GM12878 (cell line): ENCODE measurements around the gene HLA-DMA. TPM values are rescaled to one million over a fixed set of nuclear protein-coding genes. Genes with fewer than 3 reads are reported as not detected.

ENCODE experiments used
- ATAC-seq: fragments of 200-7000 bp; cut with Tn5 transposase; 3 replicates; pipeline ENCODE4 v1.9.1; 2020; ENCODE audit warnings: mild to moderate bottlenecking, moderate library complexity
- BruUV-seq: library from RNA; stranded (reverse); fragments of 400-500 nt; replicated peaks from 2 replicates; lab custom pipeline; 2021; lab: Mats Ljungman, UMichigan
- CTCF ChIA-PET: fragments of 300-600 bp; sonication (Branson Sonifier 250); formaldehyde crosslinking; extraction: SDS; loops from one replicate; lab custom pipeline; 2021; ENCODE audit warnings: inconsistent platforms; lab: Yijun Ruan, JAX
- POLR2A ChIA-PET: fragments of 350-600 bp; formaldehyde crosslinking; extraction: SDS; loops from one replicate; lab custom pipeline; 2021; ENCODE audit warnings: inconsistent platforms; lab: Charles Lee
- RAD21 ChIA-PET: fragments of 300-600 bp; sonication (Branson Sonifier 250); formaldehyde crosslinking; loops from one replicate; lab custom pipeline; 2023; ENCODE audit warnings: antibody characterized with exemption; ENCODE audit not compliant: unreplicated experiment; lab: Charles Lee
- SMC1A ChIA-PET: fragments of 300-600 bp; sonication (Branson Sonifier 250); formaldehyde crosslinking; loops from one replicate; lab custom pipeline; 2023; ENCODE audit not compliant: unreplicated experiment, uncharacterized antibody; lab: Charles Lee
- DNase-seq: peaks from one replicate; pipeline ENCODE4 v3.0.0-alpha.2; 2011; ENCODE audit warnings: low read depth, low spot score
- FAIRE-seq: peaks from 3 replicates; lab custom pipeline; 2011; peaks lifted over from hg19 to GRCh38; lab: Jason Lieb, UNC
- H2AFZ ChIP-seq: 2 replicates; pipeline ENCODE4 v1.6.0; 2011; ENCODE audit warnings: low read depth, low read length, control low read depth; ENCODE audit not compliant: control insufficient read depth
- H3K27ac ChIP-seq: 2 replicates; pipeline ENCODE4 v1.5.1; 2011; ENCODE audit warnings: control low read depth; ENCODE audit not compliant: control insufficient read depth, insufficient read depth
- H3K27me3 ChIP-seq, 2 experiments: replicated peaks in 1 of 2; 2 replicates each; pipeline versions ENCODE4 v1.6.0 to v1.6.1; 2011; ENCODE audit warnings: low read length in 1 of 2; ENCODE audit not compliant: control insufficient read depth in 2 of 2, insufficient read depth in 2 of 2
- H3K36me3 ChIP-seq, 2 experiments: 2 replicates each; pipeline ENCODE4 v1.5.1; 2011; ENCODE audit warnings: low read length in 1 of 2; ENCODE audit not compliant: control insufficient read depth in 2 of 2, insufficient read depth in 2 of 2
- H3K4me1 ChIP-seq: 2 replicates; pipeline ENCODE4 v1.6.1; 2011; ENCODE audit warnings: mild to moderate bottlenecking, low read length, moderate library complexity, mixed read lengths; ENCODE audit not compliant: control insufficient read depth, insufficient read depth
- H3K4me2 ChIP-seq: 2 replicates; pipeline ENCODE4 v1.6.0; 2011; ENCODE audit warnings: control low read depth; ENCODE audit not compliant: control insufficient read depth, insufficient read depth
- H3K4me3 ChIP-seq: fragments of 200-600 bp; sonication (generic); 2 replicates; pipeline ENCODE4 v1.5.1; 2016
- H3K79me2 ChIP-seq: 2 replicates; pipeline ENCODE4 v1.6.0; 2011; ENCODE audit warnings: low read length; ENCODE audit not compliant: control insufficient read depth, insufficient read depth
- H3K9ac ChIP-seq: 2 replicates; pipeline ENCODE4 v1.8.0; 2011; ENCODE audit warnings: low read length, control low read depth, mixed read lengths; ENCODE audit not compliant: control insufficient read depth, insufficient read depth
- H3K9me3 ChIP-seq: replicated peaks from 3 replicates; pipeline ENCODE4 v1.5.1; 2011; ENCODE audit warnings: mild to moderate bottlenecking, low read length; ENCODE audit not compliant: control insufficient read depth, insufficient read depth
- H4K20me1 ChIP-seq: 2 replicates; pipeline ENCODE4 v1.6.0; 2011; ENCODE audit not compliant: control insufficient read depth, insufficient read depth
- FOXM1 ChIP-seq: IDR thresholded peaks from 2 replicates; pipeline ENCODE4 v1.6.1; 2012; ENCODE audit warnings: low read depth, mild to moderate bottlenecking, inconsistent platforms, low read length, moderate library complexity
- GATAD2B ChIP-seq: fragments of 450-650 bp; conservative IDR thresholded peaks from 2 replicates; pipeline ENCODE4 v1.6.1; 2017; ENCODE audit warnings: low read depth, mild to moderate bottlenecking, moderate library complexity
- HDGF ChIP-seq: fragments of 450-650 bp; IDR thresholded peaks from 2 replicates; pipeline ENCODE4 v1.6.1; 2016; ENCODE audit warnings: antibody characterized with exemption
- LARP7 ChIP-seq: fragments of 450-650 bp; IDR thresholded peaks from 2 replicates; pipeline ENCODE4 v1.6.1; 2017; ENCODE audit warnings: mild to moderate bottlenecking
- NFYA ChIP-seq: IDR thresholded peaks from 2 replicates; pipeline ENCODE4 v1.6.1; 2011; ENCODE audit warnings: low read depth, mild to moderate bottlenecking, low read length, improper control_type of control experiment, borderline replicate concordance
- PAX5 ChIP-seq: IDR thresholded peaks from 2 replicates; pipeline ENCODE4 v1.6.1; 2011; ENCODE audit warnings: low read depth, low read length, borderline replicate concordance
- PBX3 ChIP-seq: IDR thresholded peaks from 2 replicates; pipeline ENCODE4 v1.6.1; 2011; ENCODE audit warnings: mild to moderate bottlenecking, low read depth, low read length, moderate library complexity; ENCODE audit not compliant: insufficient replicate concordance
- POLR2AphosphoS5 ChIP-seq: IDR thresholded peaks from 2 replicates; pipeline ENCODE4 v1.6.1; 2011; ENCODE audit warnings: mild to moderate bottlenecking, low read length, inconsistent platforms
- RBBP5 ChIP-seq: fragments of 200-600 bp; sonication (generic); conservative IDR thresholded peaks from 2 replicates; pipeline ENCODE4 v1.6.1; 2016
- SMAD1 ChIP-seq: fragments of 450-650 bp; IDR thresholded peaks from 2 replicates; pipeline ENCODE4 v1.6.1; 2018; ENCODE audit warnings: mild to moderate bottlenecking, low read depth; ENCODE audit not compliant: partially characterized antibody
- SMAD5 ChIP-seq: IDR thresholded peaks from 2 replicates; pipeline ENCODE4 v1.6.1; 2016; ENCODE audit warnings: antibody characterized with exemption, low read depth
- USF1 ChIP-seq: IDR thresholded peaks from 2 replicates; pipeline ENCODE4 v1.6.1; 2011; ENCODE audit warnings: borderline replicate concordance, low read depth, mild to moderate bottlenecking, moderate library complexity, mixed read lengths, low read length; ENCODE audit not compliant: insufficient read depth; ENCODE audit errors: extremely low read length
- ZBED1 ChIP-seq: IDR thresholded peaks from 2 replicates; pipeline ENCODE4 v1.6.1; 2016; ENCODE audit warnings: borderline replicate concordance
- WGBS: methylation state at CpG from one replicate; pipeline ENCODE4 v1.1.6; 2016; ENCODE audit warnings: low lambda C conversion rate; ENCODE audit not compliant: insufficient replicate concordance, insufficient coverage; ENCODE audit errors: missing lambda C conversion rate; 5-methylcytosine and 5-hydroxymethylcytosine counted together
- in situ Hi-C: fragments of 300-500 bp; cut with MboI; formaldehyde crosslinking; loops from 9 replicates; pipeline ENCODE4 v1.14.3; 2018; ENCODE audit warnings: mixed read lengths
- intact Hi-C: fragments of 100-400 bp; cut with micrococcal nuclease; formaldehyde crosslinking; loops from one replicate; pipeline ENCODE4 v1.14.2; 2022; ENCODE audit not compliant: unreplicated experiment
- polyA plus RNA-seq, 11 experiments: library from polyadenylated mRNA; depleted of rRNA in 4 of 11; unstranded in 6 of 11; stranded (reverse) in 5 of 11; fragments of >200 nt; fragmentation: Nextera tagmentation in 4 of 11; fragmentation: Illumina TruSeq in 1 of 11; extraction: Ambion mirVana in 4 of 11; extraction: Trizol in 1 of 11; gene quantifications; 1 replicate in 1 of 11; 2 replicates in 10 of 11; pipeline versions ENCODE4 v1.2.1 to v1.2.3, GENCODE V29; 2011 to 2016; ENCODE audit warnings: inconsistent platforms in 2 of 11, missing spikeins in 2 of 11, low read depth in 1 of 11
- total RNA-seq, 4 experiments: library from RNA; depleted of rRNA in 3 of 4; stranded (reverse); fragments of >200 nt in 3 of 4; fragmentation: Illumina TruSeq in 1 of 4; extraction: Trizol in 1 of 4; gene quantifications; 2 replicates each; pipeline versions ENCODE4 v1.2.1 to v1.2.3, GENCODE V29; 2013 to 2021
- TF ChIP-seq, protein P1 (sequence below): fragments of 150-350 bp; IDR thresholded peaks from 2 replicates; pipeline ENCODE4 v1.6.1; 2014; ENCODE audit warnings: mild to moderate bottlenecking, low read depth, low read length
- TF ChIP-seq, protein P2 (sequence below): fragments of 450-650 bp; formaldehyde crosslinking; IDR thresholded peaks from 2 replicates; pipeline ENCODE4 v1.4.0; 2022; ENCODE audit warnings: mild to moderate bottlenecking, moderate library complexity

HLA-DMA gene
- total and polyA plus RNA-seq, 10 of the 15 experiments (the other 5 are each of a cell fraction or from before 2014, with no cell fraction given) = 177 to 552 (median 309) TPM

DNA sequence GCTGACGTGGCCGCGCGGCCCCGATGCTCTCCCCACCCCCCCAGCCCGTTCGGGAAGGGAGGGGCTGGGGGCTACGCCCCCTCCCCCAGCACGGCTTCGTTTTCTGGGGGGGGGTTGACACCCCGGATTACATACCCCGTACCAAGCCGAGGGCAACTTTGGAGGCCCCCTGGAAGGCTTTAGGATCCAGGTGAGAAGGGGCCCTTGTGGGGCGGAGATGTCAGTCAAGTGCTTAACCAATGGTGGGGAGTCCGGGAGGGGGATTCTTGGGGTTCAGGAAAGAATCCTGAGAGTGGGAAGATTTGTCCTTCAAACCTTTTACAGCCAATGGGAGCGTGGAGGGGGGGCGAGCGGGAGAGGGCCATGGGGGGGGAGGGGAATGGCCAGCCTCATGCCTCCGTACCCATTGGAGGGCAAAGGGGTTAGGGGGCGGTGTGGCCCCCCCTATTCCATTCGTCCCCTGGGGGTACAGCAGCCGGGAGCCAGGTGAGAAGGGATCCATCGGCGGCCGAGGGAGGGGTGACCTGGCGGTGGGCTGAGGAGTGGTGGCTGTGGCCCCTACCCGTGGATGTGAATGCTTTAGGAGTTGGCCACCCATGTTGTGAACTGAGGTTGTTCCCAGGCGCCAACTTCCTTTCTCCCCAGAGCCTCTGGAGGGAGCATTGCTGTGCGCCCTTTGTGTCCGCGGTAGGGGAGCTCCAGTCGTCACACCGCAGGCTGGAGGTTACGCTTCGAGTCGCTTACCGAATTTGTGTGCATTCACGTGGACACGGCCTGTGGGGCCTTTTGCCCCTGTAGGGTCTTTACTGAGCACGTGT, 16.2 kb upstream of the HLA-DMA start:
- Histone ChIP-seq H3K9ac (peak overlapping the region; percentile 100), H3K9me3 (no peaks in the 10 kb centered on the region), H3K4me1 (peaks cover 8% of the 10 kb centered on the region), H3K36me3 (peaks cover 9 to 13% of the 10 kb centered on the region in 2 experiments), H4K20me1 (peaks cover 15% of the 10 kb centered on the region), H3K4me3 (peak overlapping the region; percentile 90), H3K4me2 (peak overlapping the region; percentile 68), H3K27ac (peak overlapping the region; percentile 100), H2AFZ (no peak overlapping the region; the same call in 1 of the 2 replicates), H3K79me2 (peaks cover 78% of the 10 kb centered on the region), H3K27me3 (no peaks in the 10 kb centered on the region)
- DNase-seq = no peak
- ChIA-PET SMC1A (interaction anchor here (2.2 to 17.2 kb wide), 6 partner anchors 14 to 83 kb away, joined by 8 to 347 read pairs (median 62); partner anchors contain the start of genes HLA-DMA and HLA-DMB), CTCF (interaction anchor here (0.9 to 13.8 kb wide), 7 partner anchors 14 to 131 kb away, joined by 3 to 243 read pairs (median 15); partner anchors contain the start of genes HLA-DMA, HLA-DMB and TAP2), POLR2A (interaction anchor here (0.8 to 16.6 kb wide), 19 partner anchors 8 to 347 kb away, joined by 3 to 486 read pairs (median 5); partner anchors contain the start of genes HLA-DMA, HLA-DMB, HLA-DPB1 and PSMB8), RAD21 (interaction anchor here (0.9 to 12.2 kb wide), 12 partner anchors 13 to 131 kb away, joined by 3 to 224 read pairs (median 12); partner anchors contain the start of genes HLA-DMA, HLA-DMB, PSMB8 and TAP2)
- no peak for FAIRE-seq
- WGBS = 2% methylated on average over 30 of the region's 40 CpGs
- ATAC-seq = peak; percentile 10
- BruUV-seq = no TSS peak
- in situ Hi-C loops = loop anchor here (25.0 kb wide), 2 partner anchors 1407 to 1693 kb away; partner anchors contain the start of gene LTA
- intact Hi-C loops = no loop called here
- TF ChIP-seq SMAD1 (peak; percentile 73), PBX3 (peak; percentile 66), POLR2AphosphoS5 (peak; percentile 91), NFYA (no peak), HDGF (peak; percentile 73), RBBP5 (no peak), SMAD5 (peak; percentile 62), LARP7 (peak; percentile 42), FOXM1 (no peak), USF1 (no peak), ZBED1 (no peak), GATAD2B (peak; percentile 58), PAX5 (peak; percentile 37; the same call in 1 of the 2 replicates)
- TF ChIP-seq, protein P1, sequence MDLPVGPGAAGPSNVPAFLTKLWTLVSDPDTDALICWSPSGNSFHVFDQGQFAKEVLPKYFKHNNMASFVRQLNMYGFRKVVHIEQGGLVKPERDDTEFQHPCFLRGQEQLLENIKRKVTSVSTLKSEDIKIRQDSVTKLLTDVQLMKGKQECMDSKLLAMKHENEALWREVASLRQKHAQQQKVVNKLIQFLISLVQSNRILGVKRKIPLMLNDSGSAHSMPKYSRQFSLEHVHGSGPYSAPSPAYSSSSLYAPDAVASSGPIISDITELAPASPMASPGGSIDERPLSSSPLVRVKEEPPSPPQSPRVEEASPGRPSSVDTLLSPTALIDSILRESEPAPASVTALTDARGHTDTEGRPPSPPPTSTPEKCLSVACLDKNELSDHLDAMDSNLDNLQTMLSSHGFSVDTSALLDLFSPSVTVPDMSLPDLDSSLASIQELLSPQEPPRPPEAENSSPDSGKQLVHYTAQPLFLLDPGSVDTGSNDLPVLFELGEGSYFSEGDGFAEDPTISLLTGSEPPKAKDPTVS = no peak
- TF ChIP-seq, protein P2, sequence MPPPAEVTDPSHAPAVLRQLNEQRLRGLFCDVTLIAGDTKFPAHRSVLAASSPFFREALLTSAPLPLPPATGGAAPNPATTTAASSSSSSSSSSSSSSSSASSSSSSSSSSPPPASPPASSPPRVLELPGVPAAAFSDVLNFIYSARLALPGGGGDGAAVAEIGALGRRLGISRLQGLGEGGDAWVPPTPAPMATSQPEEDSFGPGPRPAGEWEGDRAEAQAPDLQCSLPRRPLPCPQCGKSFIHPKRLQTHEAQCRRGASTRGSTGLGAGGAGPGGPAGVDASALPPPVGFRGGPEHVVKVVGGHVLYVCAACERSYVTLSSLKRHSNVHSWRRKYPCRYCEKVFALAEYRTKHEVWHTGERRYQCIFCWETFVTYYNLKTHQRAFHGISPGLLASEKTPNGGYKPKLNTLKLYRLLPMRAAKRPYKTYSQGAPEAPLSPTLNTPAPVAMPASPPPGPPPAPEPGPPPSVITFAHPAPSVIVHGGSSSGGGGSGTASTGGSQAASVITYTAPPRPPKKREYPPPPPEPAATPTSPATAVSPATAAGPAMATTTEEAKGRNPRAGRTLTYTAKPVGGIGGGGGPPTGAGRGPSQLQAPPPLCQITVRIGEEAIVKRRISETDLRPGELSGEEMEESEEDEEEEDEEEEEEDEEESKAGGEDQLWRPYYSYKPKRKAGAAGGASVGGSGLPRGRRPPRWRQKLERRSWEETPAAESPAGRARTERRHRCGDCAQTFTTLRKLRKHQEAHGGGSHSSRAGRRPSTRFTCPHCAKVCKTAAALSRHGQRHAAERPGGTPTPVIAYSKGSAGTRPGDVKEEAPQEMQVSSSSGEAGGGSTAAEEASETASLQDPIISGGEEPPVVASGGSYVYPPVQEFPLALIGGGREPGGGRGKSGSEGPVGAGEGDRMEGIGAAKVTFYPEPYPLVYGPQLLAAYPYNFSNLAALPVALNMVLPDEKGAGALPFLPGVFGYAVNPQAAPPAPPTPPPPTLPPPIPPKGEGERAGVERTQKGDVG = no peak
